H1 (cell line): Measurements from ENCODE around the gene TMC4. TPM values are rescaled to one million over a fixed set of nuclear protein-coding genes. Genes with fewer than 3 reads are reported as not detected.
A peak's percentile ranks its signal among the peaks of the same experiment; 100 is the strongest.

Experiments
- BACH1 ChIP-seq: IDR thresholded peaks from 2 replicates; pipeline ENCODE4 v1.6.1; 2012; ENCODE audit warnings: low read length, improper control_type of control experiment
- BCL11A ChIP-seq, 2 experiments: IDR thresholded peaks; one replicate each; pipeline ENCODE4 v1.6.1; 2011; ENCODE audit warnings: low read depth in 2 of 2, low read length in 2 of 2, mild to moderate bottlenecking in 2 of 2
- CHD2 ChIP-seq: IDR thresholded peaks from 2 replicates; pipeline ENCODE4 v1.6.1; 2012; ENCODE audit warnings: low read length, improper control_type of control experiment
- HDAC2 ChIP-seq, 2 experiments: fragments of 300-600 bp in 1 of 2; sonication (generic) in 1 of 2; IDR thresholded peaks; 2 replicates each; pipeline ENCODE4 v1.6.1; 2011 to 2012; ENCODE audit warnings: low read depth in 2 of 2, low read length in 2 of 2, mild to moderate bottlenecking in 2 of 2, moderate library complexity in 2 of 2, borderline replicate concordance in 1 of 2, inconsistent platforms in 1 of 2
- RBBP5 ChIP-seq: IDR thresholded peaks from 2 replicates; pipeline ENCODE4 v1.7.1; 2012; ENCODE audit warnings: low read depth, mild to moderate bottlenecking, inconsistent platforms, low read length, moderate library complexity, borderline replicate concordance
- TAF1 ChIP-seq: IDR thresholded peaks from 2 replicates; pipeline ENCODE4 v1.6.1; 2011; ENCODE audit warnings: mild to moderate bottlenecking, low read depth, low read length
- polyA plus RNA-seq, 7 experiments: library from polyadenylated mRNA; depleted of rRNA in 3 of 7; stranded (reverse) in 5 of 7; unstranded in 2 of 7; fragments of >200 nt in 5 of 7; fragments of 200-250 nt in 2 of 7; gene quantifications; 1 replicate in 5 of 7; 2 replicates in 1 of 7; 4 replicates in 1 of 7; pipeline versions ENCODE4 v1.2.1 to v1.2.3, GENCODE V29; 2011 to 2013; ENCODE audit warnings: missing spikeins in 2 of 7, mixed read lengths in 2 of 7
- total RNA-seq: library from RNA; stranded (reverse); fragmentation: NEBNext Ultra II Directional; extraction: Animal tissue kit (Norgen Biotek cat#: 25700); gene quantifications from 2 replicates; pipeline ENCODE4 v1.2.1, GENCODE V29; 2021
- TF ChIP-seq, protein P1 (sequence below): fragments of 300-600 bp; sonication (generic); IDR thresholded peaks from 2 replicates; pipeline ENCODE4 v1.7.1; 2012; ENCODE audit warnings: low read length, moderate library complexity, mild to moderate bottlenecking, inconsistent platforms; ENCODE audit not compliant: insufficient replicate concordance

Gene TMC4
- total and polyA plus RNA-seq, 2 of the 8 experiments (the other 6 are each of a cell fraction or from before 2014, with no cell fraction given), result 5.5 to 6.3 TPM

DNA sequence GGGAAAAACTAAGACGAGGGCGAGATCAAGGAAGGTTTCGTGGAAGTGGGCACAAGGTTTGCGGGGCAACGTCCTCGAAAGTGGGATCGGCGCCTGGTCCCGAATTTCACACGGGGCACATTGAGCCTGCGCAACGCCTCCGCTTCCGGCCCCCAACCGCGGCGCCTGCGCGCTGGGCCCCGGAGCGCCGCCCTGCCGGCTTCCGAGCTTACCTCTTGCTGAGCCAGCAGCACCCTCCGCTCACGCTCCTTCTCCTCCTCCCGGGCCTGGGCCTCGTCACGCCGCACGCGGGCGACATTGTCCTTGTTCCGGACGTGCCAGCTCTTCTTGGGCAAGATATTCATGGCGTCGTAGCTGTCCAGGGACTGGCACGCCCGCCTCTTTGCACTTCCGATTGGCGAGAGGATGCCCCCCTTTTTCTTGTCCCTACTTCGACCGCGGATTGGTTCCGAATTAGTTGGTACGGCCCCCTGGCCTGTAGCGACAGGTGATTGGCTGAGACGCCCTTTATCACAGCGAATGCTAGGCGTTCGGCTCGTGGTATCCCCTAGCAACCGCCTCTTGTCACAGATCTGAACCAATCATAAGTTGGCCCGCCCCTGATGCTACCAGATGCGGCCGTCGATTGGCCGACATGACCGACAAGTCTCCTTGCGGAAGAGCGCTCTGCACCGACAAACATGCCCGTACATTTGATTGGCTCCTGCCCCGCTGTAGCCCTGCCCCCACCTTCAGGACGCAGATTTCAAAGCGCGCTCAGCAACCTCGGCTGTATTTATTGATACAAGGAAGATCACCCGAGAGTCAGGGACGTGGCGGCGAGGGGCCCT lies 13.4 kb downstream of the TMC4 start, which contains the start of gene LENG1 (continued):
- TF ChIP-seq, protein P1, sequence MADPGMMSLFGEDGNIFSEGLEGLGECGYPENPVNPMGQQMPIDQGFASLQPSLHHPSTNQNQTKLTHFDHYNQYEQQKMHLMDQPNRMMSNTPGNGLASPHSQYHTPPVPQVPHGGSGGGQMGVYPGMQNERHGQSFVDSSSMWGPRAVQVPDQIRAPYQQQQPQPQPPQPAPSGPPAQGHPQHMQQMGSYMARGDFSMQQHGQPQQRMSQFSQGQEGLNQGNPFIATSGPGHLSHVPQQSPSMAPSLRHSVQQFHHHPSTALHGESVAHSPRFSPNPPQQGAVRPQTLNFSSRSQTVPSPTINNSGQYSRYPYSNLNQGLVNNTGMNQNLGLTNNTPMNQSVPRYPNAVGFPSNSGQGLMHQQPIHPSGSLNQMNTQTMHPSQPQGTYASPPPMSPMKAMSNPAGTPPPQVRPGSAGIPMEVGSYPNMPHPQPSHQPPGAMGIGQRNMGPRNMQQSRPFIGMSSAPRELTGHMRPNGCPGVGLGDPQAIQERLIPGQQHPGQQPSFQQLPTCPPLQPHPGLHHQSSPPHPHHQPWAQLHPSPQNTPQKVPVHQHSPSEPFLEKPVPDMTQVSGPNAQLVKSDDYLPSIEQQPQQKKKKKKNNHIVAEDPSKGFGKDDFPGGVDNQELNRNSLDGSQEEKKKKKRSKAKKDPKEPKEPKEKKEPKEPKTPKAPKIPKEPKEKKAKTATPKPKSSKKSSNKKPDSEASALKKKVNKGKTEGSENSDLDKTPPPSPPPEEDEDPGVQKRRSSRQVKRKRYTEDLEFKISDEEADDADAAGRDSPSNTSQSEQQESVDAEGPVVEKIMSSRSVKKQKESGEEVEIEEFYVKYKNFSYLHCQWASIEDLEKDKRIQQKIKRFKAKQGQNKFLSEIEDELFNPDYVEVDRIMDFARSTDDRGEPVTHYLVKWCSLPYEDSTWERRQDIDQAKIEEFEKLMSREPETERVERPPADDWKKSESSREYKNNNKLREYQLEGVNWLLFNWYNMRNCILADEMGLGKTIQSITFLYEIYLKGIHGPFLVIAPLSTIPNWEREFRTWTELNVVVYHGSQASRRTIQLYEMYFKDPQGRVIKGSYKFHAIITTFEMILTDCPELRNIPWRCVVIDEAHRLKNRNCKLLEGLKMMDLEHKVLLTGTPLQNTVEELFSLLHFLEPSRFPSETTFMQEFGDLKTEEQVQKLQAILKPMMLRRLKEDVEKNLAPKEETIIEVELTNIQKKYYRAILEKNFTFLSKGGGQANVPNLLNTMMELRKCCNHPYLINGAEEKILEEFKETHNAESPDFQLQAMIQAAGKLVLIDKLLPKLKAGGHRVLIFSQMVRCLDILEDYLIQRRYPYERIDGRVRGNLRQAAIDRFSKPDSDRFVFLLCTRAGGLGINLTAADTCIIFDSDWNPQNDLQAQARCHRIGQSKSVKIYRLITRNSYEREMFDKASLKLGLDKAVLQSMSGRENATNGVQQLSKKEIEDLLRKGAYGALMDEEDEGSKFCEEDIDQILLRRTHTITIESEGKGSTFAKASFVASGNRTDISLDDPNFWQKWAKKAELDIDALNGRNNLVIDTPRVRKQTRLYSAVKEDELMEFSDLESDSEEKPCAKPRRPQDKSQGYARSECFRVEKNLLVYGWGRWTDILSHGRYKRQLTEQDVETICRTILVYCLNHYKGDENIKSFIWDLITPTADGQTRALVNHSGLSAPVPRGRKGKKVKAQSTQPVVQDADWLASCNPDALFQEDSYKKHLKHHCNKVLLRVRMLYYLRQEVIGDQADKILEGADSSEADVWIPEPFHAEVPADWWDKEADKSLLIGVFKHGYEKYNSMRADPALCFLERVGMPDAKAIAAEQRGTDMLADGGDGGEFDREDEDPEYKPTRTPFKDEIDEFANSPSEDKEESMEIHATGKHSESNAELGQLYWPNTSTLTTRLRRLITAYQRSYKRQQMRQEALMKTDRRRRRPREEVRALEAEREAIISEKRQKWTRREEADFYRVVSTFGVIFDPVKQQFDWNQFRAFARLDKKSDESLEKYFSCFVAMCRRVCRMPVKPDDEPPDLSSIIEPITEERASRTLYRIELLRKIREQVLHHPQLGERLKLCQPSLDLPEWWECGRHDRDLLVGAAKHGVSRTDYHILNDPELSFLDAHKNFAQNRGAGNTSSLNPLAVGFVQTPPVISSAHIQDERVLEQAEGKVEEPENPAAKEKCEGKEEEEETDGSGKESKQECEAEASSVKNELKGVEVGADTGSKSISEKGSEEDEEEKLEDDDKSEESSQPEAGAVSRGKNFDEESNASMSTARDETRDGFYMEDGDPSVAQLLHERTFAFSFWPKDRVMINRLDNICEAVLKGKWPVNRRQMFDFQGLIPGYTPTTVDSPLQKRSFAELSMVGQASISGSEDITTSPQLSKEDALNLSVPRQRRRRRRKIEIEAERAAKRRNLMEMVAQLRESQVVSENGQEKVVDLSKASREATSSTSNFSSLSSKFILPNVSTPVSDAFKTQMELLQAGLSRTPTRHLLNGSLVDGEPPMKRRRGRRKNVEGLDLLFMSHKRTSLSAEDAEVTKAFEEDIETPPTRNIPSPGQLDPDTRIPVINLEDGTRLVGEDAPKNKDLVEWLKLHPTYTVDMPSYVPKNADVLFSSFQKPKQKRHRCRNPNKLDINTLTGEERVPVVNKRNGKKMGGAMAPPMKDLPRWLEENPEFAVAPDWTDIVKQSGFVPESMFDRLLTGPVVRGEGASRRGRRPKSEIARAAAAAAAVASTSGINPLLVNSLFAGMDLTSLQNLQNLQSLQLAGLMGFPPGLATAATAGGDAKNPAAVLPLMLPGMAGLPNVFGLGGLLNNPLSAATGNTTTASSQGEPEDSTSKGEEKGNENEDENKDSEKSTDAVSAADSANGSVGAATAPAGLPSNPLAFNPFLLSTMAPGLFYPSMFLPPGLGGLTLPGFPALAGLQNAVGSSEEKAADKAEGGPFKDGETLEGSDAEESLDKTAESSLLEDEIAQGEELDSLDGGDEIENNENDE, result no peak
- peak; percentile 69; the same call in 1 of the 2 replicates for TF ChIP-seq TAF1
- TF ChIP-seq CHD2, result peak; percentile 90
- TF ChIP-seq RBBP5, result peak; percentile 42
- TF ChIP-seq BACH1, result no peak
- TF ChIP-seq BCL11A (IDR thresholded peaks at IDR 0.05; ENCODE audit: low read depth in 2 of 2, low read length in 2 of 2), result no peak
- TF ChIP-seq HDAC2 (IDR thresholded peaks at IDR 0.05; ENCODE audit: borderline replicate concordance in 1 of 2, low read depth in 2 of 2, low read length in 2 of 2), result peak in 1 of 2 experiments; percentile 86; a peak in 2 of 4 replicates
